NCI-H748 (cell line): ENCODE results near the gene GPAT2.
"Not testable (repeated sequence)": the region's sequence is repeated elsewhere in the genome, so short reads cannot be mapped to it uniquely, and the experiment has no call there.

Experiments used
- DNase-seq: peaks from one replicate; lab custom pipeline; 2025; ENCODE audit not compliant: unreplicated experiment; lab: John Stamatoyannopoulos, UW

The GPAT2 gene

DNA sequence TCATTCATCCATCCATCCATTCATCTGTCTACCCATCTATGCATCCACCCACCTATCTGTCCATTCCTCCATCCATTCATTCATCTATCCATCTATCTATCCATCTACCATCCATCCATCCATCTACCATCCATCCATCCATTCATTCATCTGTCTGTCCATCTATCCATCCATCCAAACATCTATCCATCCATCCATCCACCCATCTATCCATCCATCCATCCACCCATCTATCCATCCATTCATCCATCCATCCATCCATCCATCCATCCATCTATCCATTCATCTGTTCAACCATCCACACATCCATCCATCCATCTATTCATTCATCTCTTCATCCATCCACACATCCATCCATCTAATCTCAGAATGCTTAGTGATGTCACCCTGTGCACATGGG lies 30.0 kb upstream of the GPAT2 start:
- DNase-seq = not testable (repeated sequence)

DNA sequence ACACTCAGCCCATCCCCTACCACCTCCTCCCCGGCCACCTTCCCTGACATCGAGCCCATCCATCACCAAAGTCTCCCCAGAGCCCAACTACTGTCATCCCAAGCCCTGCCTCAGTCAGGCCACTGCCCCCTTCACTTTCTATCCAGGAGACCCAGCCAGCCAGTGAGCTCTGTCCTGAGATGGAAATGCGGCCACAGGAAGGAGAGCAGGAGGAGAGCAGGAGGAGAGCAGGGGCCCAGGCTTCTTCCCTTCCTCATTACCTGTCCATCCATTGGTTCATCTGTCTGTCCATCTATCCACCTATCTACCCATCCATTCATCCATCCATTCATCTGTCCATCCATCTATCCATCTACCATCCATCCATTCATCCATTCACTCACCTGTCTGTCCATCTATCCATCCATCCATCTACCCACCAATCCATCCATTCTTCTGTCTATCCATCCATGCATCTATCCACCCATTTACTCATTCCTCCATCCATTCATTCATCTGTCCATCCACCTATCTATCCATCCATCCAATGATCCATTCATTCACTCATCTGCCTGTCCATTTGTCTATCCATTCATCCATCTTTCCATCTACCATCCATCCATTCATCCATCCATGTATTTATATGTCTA lies 29.4 kb upstream of the GPAT2 start:
- DNase-seq = not testable (repeated sequence)

DNA sequence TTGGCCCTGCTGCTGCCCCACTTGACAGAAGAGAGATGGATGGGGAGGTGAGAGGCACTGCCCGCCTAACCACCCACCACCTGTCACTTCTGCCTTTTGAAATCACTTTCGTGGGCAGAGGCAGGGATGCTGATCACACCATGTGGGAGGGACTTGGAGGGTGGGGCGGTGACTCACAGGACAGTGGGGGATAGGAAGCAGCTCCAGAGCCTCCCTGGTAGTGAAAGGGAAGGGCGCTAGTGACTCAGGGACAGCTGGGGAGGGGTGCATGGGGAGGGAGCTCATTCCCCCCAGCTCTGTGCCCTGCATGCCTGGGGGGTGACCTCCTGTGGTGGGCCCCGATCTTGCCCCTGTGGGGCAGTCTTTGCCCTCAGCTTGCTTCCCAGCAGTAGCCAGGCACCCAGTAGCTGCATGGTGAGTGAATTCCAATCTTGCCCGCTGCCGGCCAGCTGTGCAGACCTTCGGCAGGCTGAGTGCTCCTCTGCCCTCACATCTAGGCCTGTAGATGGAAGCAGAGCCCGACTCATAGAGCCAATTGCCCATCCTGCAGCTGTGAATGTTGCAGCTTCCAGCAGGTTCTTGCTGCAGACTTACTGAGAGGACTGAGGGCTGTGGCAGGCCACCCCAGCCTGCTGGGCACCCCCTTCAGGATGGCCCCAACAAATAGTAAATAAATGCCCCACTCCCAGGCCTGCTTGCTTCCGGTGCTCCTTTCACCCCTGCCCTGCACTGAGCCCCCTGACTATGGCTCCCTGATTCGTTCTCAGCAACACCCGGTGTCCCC lies 28.6 kb upstream of the GPAT2 start:
- not testable (repeated sequence) for DNase-seq

GRCh38 chr2:96062483-96062882 lies 27.8 kb upstream of the GPAT2 start:
- DNase-seq = not testable (repeated sequence)

DNA sequence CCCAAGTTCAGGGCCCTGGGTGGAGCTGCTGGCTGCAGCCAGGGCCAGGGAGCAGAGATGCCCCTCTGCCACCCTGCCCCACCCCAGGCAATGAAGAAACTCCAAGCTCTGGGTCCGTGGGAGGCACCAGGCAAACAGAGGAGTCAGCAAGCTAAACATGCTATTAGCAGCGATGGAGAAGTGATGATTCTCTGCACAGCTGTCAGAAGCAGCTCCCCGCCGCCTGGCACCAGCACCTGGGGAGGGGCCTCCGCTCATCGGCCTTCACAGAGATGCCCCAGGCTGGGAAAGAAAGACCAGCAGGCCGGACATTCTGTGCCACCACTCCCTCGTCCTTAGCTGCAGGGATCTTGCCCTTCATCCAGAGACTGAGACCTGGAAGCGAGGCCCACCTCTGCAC lies 27.2 kb upstream of the GPAT2 start:
- DNase-seq = not testable (repeated sequence)

GRCh38 chr2:96061197-96061817 lies 26.6 kb upstream of the GPAT2 start:
- DNase-seq = not testable (repeated sequence)

DNA sequence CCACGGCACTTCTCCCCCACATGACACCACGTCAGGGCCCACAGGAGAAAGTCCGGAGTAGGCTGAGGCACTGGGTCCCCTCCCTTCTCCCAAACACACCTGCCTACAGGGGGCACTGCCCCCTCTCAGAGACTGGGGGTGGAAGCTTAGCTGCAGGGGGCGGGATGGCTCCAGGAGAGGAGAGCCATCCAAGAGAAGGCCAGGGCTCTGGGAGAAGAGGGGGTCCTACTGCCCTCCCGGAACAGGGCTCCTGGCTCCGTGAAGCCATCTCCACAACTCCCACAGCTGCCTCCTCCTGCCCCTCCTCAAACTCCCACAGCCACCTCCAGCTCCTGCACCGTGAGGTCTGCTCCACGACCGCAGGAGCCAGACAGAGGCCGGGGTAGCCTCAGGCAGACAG lies 25.6 kb upstream of the GPAT2 start:
- not testable (repeated sequence) for DNase-seq

- DNase-seq = not testable (repeated sequence)
Observed at GRCh38 chr2:96059443-96059842, 24.7 kb upstream of the GPAT2 start.

DNA sequence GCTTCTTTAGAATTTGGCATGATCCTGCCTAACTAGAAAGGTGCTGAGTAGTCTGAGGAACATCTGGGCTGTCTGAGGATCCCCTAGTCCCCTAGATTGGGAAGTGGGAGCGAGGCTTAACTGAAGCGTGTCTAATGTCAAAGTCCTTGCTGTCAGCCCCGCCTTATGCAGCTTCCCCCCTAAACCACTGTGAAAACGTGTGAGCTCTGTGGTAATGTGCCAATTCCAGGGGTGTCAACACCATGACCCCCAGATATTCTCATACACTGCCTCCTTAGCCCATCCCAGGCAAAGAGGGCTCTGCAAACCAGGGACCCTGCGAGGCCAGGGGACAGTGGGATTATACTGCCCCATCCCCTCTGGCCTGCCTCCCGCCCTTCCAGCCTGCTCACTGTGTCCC lies 21.1 kb upstream of the GPAT2 start:
- not testable (repeated sequence) for DNase-seq

- DNase-seq = not testable (repeated sequence)
Observed at GRCh38 chr2:96054537-96054936, 19.8 kb upstream of the GPAT2 start.

DNA sequence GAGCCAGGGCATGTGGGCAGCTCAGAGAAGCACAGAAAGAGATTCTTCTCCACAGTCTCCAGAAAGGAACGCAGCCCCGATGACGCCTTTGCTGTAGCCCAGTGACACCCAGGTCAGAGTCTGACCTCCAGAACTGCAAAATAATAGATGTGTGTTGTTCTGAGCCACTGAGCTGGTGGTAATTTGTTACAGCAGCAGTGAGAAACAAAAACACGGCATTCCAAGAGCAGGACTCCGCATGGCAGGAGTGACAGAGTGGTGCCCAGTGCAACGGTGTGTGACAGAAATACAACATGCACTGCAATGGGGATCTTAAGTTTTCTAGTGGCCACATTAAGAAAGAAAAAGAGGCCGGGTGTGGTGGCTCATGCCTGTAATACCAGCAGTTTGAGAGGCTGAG lies 18.7 kb upstream of the GPAT2 start:
- DNase-seq = not testable (repeated sequence)

- not testable (repeated sequence) for DNase-seq
Observed at GRCh38 chr2:96052632-96053031, 17.9 kb upstream of the GPAT2 start.

GRCh38 chr2:96049917-96050262 lies 15.2 kb upstream of the GPAT2 start:
- not testable (repeated sequence) for DNase-seq

DNA sequence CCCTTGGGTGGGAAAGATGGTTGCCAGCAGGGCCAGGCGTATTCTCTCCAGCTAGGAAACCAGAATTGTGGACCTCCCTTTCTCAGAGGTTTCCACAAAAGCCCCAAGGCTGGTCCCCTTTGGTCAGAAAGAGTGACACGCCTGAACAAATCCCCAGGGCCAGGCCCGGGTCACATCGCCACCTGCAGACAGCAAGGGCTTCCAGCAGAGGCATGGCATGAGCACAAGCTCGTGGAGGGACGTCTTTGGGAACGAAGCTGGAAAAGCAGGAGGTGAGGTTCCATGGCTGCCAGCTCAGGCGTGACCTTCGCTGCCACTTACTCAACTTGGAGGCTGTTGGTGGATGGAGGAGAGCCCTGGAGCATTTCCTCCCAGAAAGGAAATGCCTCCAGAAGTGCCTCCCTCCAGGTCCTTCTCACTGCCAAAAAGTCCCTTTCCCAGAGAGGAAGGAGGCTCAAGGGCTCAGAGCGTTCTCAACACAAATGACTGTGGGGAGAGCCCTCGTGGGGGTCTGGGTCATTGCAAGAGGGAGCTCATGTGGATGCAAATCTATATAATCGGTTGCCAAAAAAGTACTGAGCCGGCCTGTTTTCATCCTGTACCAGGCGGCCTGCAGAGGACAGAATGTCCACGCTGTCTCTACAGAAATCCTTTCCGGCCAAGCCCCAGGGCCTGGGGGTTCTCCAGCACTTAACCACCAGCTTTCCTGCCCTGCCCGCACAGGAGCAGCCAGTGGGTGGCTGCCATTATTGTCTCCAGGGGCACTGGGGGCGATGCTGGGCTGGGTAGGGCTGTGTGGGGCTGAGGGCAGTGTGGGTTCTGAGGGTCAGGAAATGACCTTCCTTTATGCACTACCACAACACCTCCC lies 14.6 kb upstream of the GPAT2 start:
- not testable (repeated sequence) for DNase-seq

DNA sequence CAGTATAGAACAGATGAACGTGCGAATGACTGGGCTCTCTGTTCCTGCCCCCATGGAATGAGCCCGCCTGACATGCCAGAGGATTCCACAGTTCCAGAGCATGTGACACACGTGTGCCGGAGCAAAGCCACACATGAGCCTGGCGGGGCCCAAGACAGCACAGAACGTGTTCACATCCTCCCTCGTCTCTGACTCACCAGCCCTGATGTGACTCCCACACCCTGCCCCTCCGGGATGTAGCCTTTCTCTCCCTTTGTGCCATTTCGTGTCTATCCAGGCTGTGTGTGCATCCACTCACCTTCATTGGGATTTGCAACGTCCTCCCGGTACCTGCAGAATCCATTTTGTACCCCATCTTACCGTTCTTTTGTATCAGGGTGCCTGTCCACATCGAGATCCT lies 838 bp upstream of the GPAT2 start:
- not testable (repeated sequence) for DNase-seq

GRCh38 chr2:96033997-96034396 lies 719 bp downstream of the GPAT2 start:
- not testable (repeated sequence) for DNase-seq

GRCh38 chr2:96027725-96028325 lies 6.9 kb downstream of the GPAT2 start:
- not testable (repeated sequence) for DNase-seq

DNA sequence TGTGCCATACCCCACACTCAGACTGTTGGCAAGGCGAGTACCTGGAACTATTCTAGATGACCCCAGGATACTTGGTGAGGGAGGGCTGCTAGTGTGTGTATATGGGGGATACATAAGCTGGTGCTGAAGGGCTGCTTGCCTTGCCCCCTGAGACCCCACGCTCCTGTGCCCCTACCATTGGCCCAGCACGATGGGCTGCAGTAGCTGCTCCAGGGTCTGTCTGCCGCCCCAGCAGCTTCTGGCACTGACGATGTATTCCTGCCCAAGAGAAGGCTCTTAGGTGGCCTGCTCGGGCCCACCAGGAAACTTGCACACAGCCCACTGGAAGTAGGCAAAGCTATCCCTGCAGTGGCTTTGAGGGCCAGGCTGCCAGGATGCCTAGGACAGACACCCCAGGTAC lies 9.0 kb downstream of the GPAT2 start:
- DNase-seq = not testable (repeated sequence)

GRCh38 chr2:96025194-96025492 lies 9.6 kb downstream of the GPAT2 start:
- no peak for DNase-seq

- DNase-seq = no peak
Observed at GRCh38 chr2:96024336-96025193, 10.2 kb downstream of the GPAT2 start.
